Chondrocyte (in vitro differentiated cells): Measurements from ENCODE around the gene SCRG1. TPM values are rescaled to one million over a fixed set of nuclear protein-coding genes. Genes with fewer than 3 reads are reported as not detected.

ENCODE experiments used
- DNase-seq: peaks from one replicate; pipeline ENCODE4 v3.0.0; 2021; ENCODE audit warnings: mixed read lengths, low spot score
- H3K27ac Mint-ChIP-seq: one replicate; pipeline ENCODE4 v1.8.0; 2021; ENCODE audit warnings: mild to moderate bottlenecking, moderate library complexity, mixed read lengths; ENCODE audit not compliant: unreplicated experiment
- H3K27me3 Mint-ChIP-seq: 2 replicates; pipeline ENCODE4 v1.8.0; 2021; ENCODE audit warnings: low read depth, mixed read lengths
- H3K36me3 Mint-ChIP-seq: 2 replicates; pipeline ENCODE4 v1.8.0; 2021; ENCODE audit warnings: low read depth, mixed read lengths
- H3K4me1 Mint-ChIP-seq: 2 replicates; pipeline ENCODE4 v1.8.0; 2021; ENCODE audit warnings: low read depth, mild to moderate bottlenecking, mixed read lengths
- H3K4me3 Mint-ChIP-seq: one replicate; pipeline ENCODE4 v1.8.0; 2021; ENCODE audit warnings: mild to moderate bottlenecking, moderate library complexity, mixed read lengths; ENCODE audit not compliant: unreplicated experiment
- H3K9me3 Mint-ChIP-seq: 2 replicates; pipeline ENCODE4 v1.8.0; 2021; ENCODE audit warnings: low read depth, mixed read lengths
- CTCF ChIP-seq: fragments of 200-600 bp; sonication (generic); IDR thresholded peaks from 2 replicates; pipeline ENCODE4 v1.5.0; 2021; ENCODE audit warnings: antibody characterized with exemption, mild to moderate bottlenecking, moderate library complexity
- long read RNA-seq: library from polyadenylated mRNA; stranded (forward); transcript quantifications from one replicate; pipeline ENCODE4 v2.0.0, GENCODE V29; 2021
- total RNA-seq: library from RNA; stranded (reverse); gene quantifications from 3 replicates; pipeline ENCODE4 v1.2.1, GENCODE V29; 2021

Gene SCRG1
- 19.9 to 59.0 TPM (median 53.5 TPM) in 3 replicates for total RNA-seq
- long read RNA-seq, full-length matches to known transcripts, result 187 of 205 reads
- long read RNA-seq, partial matches to known transcripts, result 6 of 205 reads
- long read RNA-seq, other reads (novel, unspliced or antisense), result 12 of 205 reads

- Mint-ChIP-seq H3K27me3 (no peaks in the 10 kb centered on the region), H3K9me3 (peaks cover 3% of the 10 kb centered on the region), H3K36me3 (peaks cover 15% of the 10 kb centered on the region), H3K4me1 (peaks cover 30% of the 10 kb centered on the region), H3K27ac (no peak within 1 kb of the TSS), H3K4me3 (no peak within 1 kb of the TSS)
- DNase-seq, result no peak
- no peak for TF ChIP-seq CTCF
These were observed at the start of gene SCRG1 for GRCh38 chr4:173398779-173399415. Gene SCRG1 (minus strand): TSS chr4:173399116. CDS start chr4:173391414, 7,702 bp downstream.

- no peak for DNase-seq
- peaks cover 10% of the 10 kb centered on the region for H3K4me1 Mint-ChIP-seq
- no peak for TF ChIP-seq CTCF
- no peaks in the 10 kb centered on the region for H3K9me3 Mint-ChIP-seq
- H3K27me3 Mint-ChIP-seq, result no peaks in the 10 kb centered on the region
- H3K27ac Mint-ChIP-seq, result no peak overlapping the region
- no peak overlapping the region for H3K4me3 Mint-ChIP-seq
- peaks cover 6% of the 10 kb centered on the region for H3K36me3 Mint-ChIP-seq
These were observed 49.2 kb upstream of the SCRG1 start for GRCh38 chr4:173448103-173448502.

GRCh38 chr4:173446416-173446815 lies 47.5 kb upstream of the SCRG1 start:
- H3K27me3 Mint-ChIP-seq, result no peaks in the 10 kb centered on the region

GRCh38 chr4:173443121-173443520 lies 44.2 kb upstream of the SCRG1 start:
- no peak for TF ChIP-seq CTCF
- no peak overlapping the region for H3K27ac Mint-ChIP-seq
- no peaks in the 10 kb centered on the region for H3K27me3 Mint-ChIP-seq
- H3K4me3 Mint-ChIP-seq, result no peak overlapping the region
- DNase-seq, result no peak
- peaks cover 10% of the 10 kb centered on the region for H3K36me3 Mint-ChIP-seq
- H3K9me3 Mint-ChIP-seq, result peaks cover 4% of the 10 kb centered on the region
- H3K4me1 Mint-ChIP-seq, result peaks cover under 1% of the 10 kb centered on the region

More at GRCh38 chr4:173446416-173446815, 47.5 kb upstream of the SCRG1 start:
- H3K4me1 Mint-ChIP-seq, result peaks cover 10% of the 10 kb centered on the region
- no peaks in the 10 kb centered on the region for H3K9me3 Mint-ChIP-seq
- H3K27ac Mint-ChIP-seq, result no peak overlapping the region
- no peak for DNase-seq
- no peak for TF ChIP-seq CTCF
- H3K4me3 Mint-ChIP-seq, result no peak overlapping the region
- H3K36me3 Mint-ChIP-seq, result peaks cover 7% of the 10 kb centered on the region

GRCh38 chr4:173442223-173442932 lies 43.5 kb upstream of the SCRG1 start:
- no peak for TF ChIP-seq CTCF
- Mint-ChIP-seq H3K9me3 (peaks cover 4% of the 10 kb centered on the region), H3K36me3 (peaks cover 10% of the 10 kb centered on the region), H3K27me3 (no peaks in the 10 kb centered on the region), H3K27ac (no peak overlapping the region), H3K4me1 (peaks cover 3% of the 10 kb centered on the region), H3K4me3 (no peak overlapping the region)
- DNase-seq, result no peak
